ENCODE results near the gene REST. TPM values are rescaled to one million over a fixed set of nuclear protein-coding genes. Genes with fewer than 3 reads are reported as not detected.

REST gene
- total and polyA plus RNA-seq, 9 of the 15 experiments (the other 6 are each of a cell fraction or from before 2014, with no cell fraction given), result 2.9 to 24.0 (median 19.2) TPM

DNA sequence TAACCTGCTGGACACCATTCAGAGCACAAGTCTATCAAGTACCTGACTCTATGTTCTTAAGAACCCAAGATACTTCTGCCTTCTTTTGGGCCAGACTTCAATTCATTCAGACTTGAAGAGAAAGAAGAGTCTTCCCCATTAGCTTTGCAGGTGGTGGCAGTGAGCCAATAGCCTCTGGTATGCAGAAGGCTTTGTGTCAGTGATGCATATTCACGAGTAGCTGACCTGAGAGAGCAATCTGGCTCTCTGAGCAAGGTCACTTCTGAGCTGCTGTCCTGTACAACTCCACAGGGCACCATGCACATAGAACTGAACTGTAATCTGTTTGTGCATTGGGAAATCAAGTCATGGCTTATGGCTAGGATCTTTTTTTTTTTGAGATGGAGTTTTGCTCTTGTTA is 46.3 kb upstream of the REST start:
- Histone ChIP-seq H3K9me1 (ENCODE audit: control insufficient read depth, insufficient read depth, low read length) (no peaks in the 10 kb centered on the region), H3K27ac (ENCODE audit: extremely low read depth, low read depth, low read length) (no peak overlapping the region), H3K79me2 (ENCODE audit: control insufficient read depth, insufficient read depth, low read length) (no peaks in the 10 kb centered on the region), H3K36me3 (ENCODE audit: control insufficient read depth, insufficient read depth, low read length) (no peaks in the 10 kb centered on the region), H3K9me3 (replicated peaks; ENCODE audit: control insufficient read depth, insufficient read depth, low read depth, low read length) (no peaks in the 10 kb centered on the region), H4K20me1 (replicated peaks; ENCODE audit: control insufficient read depth, insufficient read depth, low read length) (no peaks in the 10 kb centered on the region; the same call in 1 of the 2 replicates), H3K4me1 (replicated peaks in 1 of 2; ENCODE audit: control insufficient read depth in 2 of 2, insufficient read depth in 2 of 2, low read length in 2 of 2) (no peaks in the 10 kb centered on the region), H2AFZ (ENCODE audit: low read depth, low read length) (no peak overlapping the region), H3K4me3 (no peak overlapping the region), H3K27me3 (ENCODE audit: control insufficient read depth in 2 of 2, insufficient read depth in 2 of 2, low read length in 2 of 2) (peaks cover 19 to 32% of the 10 kb centered on the region in 2 experiments), H3K4me2 (ENCODE audit: insufficient read depth, low read length) (no peak overlapping the region), H3K9ac (ENCODE audit: insufficient read depth in 1 of 2, low read depth in 2 of 2, low read length in 2 of 2) (no peak overlapping the region)
- no TSS peak for BruUV-seq (replicated peaks)
- no peak for FAIRE-seq
- ATAC-seq, result no peak
- ChIA-PET CTCF (ENCODE audit: low intra/inter-chr PET ratio) (no interaction called here), POLR2A (interaction anchor here (1.0 kb wide), 1 partner anchor 9 kb away, joined by 3 read pairs; no protein-coding TSS in a partner anchor)
- WGBS (ENCODE audit: insufficient coverage, low coverage, missing lambda C conversion rate), result 0% methylated on average over 1 of the region's 1 CpG
- intact Hi-C loops (cut with micrococcal nuclease) (no loop called here), in situ Hi-C loops (cut with MboI) (no loop called here)
- TF ChIP-seq HDGF (IDR thresholded peaks at IDR 0.05) (no peak), CBFA2T2 (conservative IDR thresholded peaks at IDR 0.05) (no peak), MAFF (IDR thresholded peaks at IDR 0.05; ENCODE audit: low read length) (no peak), MBD2 (IDR thresholded peaks at IDR 0.05; ENCODE audit: borderline replicate concordance, low read depth) (no peak), NELFE (IDR thresholded peaks at IDR 0.05; ENCODE audit: insufficient read depth, insufficient read length) (no peak), ZNF165 (CRISPR knock-in tag; IDR thresholded peaks at IDR 0.05; ENCODE audit: borderline replicate concordance) (no peak), TEAD4 (IDR thresholded peaks at IDR 0.05; ENCODE audit: low read length) (no peak), TEAD4 (CRISPR knock-in tag; IDR thresholded peaks at IDR 0.05; ENCODE audit: borderline replicate concordance) (no peak), CREB1 (IDR thresholded peaks at IDR 0.05) (no peak), CREB1 (CRISPR knock-in tag; IDR thresholded peaks at IDR 0.05) (no peak), ARNT (IDR thresholded peaks at IDR 0.05) (no peak), KDM1A (IDR thresholded peaks at IDR 0.05) (no peak), SMAD4 (CRISPR knock-in tag; conservative IDR thresholded peaks at IDR 0.05) (no peak), XRCC4 (IDR thresholded peaks at IDR 0.05; ENCODE audit: extremely low read depth, insufficient read depth, insufficient read length) (no peak)
- TF ChIP-seq, protein P1, sequence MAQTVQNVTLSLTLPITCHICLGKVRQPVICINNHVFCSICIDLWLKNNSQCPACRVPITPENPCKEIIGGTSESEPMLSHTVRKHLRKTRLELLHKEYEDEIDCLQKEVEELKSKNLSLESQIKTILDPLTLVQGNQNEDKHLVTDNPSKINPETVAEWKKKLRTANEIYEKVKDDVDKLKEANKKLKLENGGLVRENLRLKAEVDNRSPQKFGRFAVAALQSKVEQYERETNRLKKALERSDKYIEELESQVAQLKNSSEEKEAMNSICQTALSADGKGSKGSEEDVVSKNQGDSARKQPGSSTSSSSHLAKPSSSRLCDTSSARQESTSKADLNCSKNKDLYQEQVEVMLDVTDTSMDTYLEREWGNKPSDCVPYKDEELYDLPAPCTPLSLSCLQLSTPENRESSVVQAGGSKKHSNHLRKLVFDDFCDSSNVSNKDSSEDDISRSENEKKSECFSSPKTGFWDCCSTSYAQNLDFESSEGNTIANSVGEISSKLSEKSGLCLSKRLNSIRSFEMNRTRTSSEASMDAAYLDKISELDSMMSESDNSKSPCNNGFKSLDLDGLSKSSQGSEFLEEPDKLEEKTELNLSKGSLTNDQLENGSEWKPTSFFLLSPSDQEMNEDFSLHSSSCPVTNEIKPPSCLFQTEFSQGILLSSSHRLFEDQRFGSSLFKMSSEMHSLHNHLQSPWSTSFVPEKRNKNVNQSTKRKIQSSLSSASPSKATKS (CRISPR knock-in tag; IDR thresholded peaks at IDR 0.05), result no peak
- TF ChIP-seq, protein P2, sequence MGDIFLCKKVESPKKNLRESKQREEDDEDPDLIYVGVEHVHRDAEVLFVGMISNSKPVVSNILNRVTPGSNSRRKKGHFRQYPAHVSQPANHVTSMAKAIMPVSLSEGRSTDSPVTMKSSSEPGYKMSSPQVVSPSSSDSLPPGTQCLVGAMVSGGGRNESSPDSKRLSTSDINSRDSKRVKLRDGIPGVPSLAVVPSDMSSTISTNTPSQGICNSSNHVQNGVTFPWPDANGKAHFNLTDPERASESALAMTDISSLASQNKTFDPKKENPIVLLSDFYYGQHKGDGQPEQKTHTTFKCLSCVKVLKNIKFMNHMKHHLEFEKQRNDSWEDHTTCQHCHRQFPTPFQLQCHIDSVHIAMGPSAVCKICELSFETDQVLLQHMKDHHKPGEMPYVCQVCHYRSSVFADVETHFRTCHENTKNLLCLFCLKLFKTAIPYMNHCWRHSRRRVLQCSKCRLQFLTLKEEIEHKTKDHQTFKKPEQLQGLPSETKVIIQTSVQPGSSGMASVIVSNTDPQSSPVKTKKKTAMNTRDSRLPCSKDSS (IDR thresholded peaks at IDR 0.05; ENCODE audit: low read depth, partially characterized antibody), result no peak
- TF ChIP-seq, protein P3, sequence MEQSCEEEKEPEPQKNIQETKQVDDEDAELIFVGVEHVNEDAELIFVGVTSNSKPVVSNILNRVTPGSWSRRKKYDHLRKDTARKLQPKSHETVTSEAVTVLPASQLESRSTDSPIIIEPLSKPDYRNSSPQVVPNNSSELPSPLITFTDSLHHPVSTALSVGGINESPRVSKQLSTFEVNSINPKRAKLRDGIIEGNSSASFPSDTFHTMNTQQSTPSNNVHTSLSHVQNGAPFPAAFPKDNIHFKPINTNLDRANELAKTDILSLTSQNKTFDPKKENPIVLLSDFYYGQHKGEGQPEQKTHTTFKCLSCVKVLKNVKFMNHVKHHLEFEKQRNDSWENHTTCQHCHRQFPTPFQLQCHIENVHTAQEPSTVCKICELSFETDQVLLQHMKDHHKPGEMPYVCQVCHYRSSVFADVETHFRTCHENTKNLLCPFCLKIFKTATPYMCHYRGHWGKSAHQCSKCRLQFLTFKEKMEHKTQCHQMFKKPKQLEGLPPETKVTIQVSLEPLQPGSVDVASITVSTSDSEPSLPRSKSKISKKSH (CRISPR knock-in tag; IDR thresholded peaks at IDR 0.05), result no peak
- TF ChIP-seq, protein P4, sequence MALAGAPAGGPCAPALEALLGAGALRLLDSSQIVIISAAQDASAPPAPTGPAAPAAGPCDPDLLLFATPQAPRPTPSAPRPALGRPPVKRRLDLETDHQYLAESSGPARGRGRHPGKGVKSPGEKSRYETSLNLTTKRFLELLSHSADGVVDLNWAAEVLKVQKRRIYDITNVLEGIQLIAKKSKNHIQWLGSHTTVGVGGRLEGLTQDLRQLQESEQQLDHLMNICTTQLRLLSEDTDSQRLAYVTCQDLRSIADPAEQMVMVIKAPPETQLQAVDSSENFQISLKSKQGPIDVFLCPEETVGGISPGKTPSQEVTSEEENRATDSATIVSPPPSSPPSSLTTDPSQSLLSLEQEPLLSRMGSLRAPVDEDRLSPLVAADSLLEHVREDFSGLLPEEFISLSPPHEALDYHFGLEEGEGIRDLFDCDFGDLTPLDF (CRISPR knock-in tag; IDR thresholded peaks at IDR 0.05), result no peak
- DNase-seq (ENCODE audit: extremely low read depth in 1 of 4, low spot score in 3 of 4), result no peak

Measured in K562 (cell line).